GM12891 (cell line): ENCODE measurements around the gene ANP32B.

Source experiments
- POLR2A ChIP-seq: IDR thresholded peaks from 2 replicates; pipeline ENCODE4 v1.6.1; 2011; ENCODE audit warnings: low read depth, low read length, control low read depth
- POLR2AphosphoS5 ChIP-seq: IDR thresholded peaks from 2 replicates; pipeline ENCODE4 v1.6.1; 2011; ENCODE audit warnings: low read depth, low read length, control low read depth

GRCh38 chr9:97963232-97963631, 19.9 kb upstream of the ANP32B start:
- TF ChIP-seq POLR2A (no peak), POLR2AphosphoS5 (no peak)
